Small intestine (tissue), 7 donors: ENCODE data around the gene SFXN5. TPM values are rescaled to one million over a fixed set of nuclear protein-coding genes. Genes with fewer than 3 reads are reported as not detected.

ENCODE experiments used
- DNase-seq, 2 donors: peaks; one replicate each; pipeline versions ENCODE4 v3.0.0 to v3.0.0-alpha.2; 2013
- FAIRE-seq: peaks from 2 replicates; lab custom pipeline; 2012; peaks lifted over from hg19 to GRCh38; lab: Jason Lieb, UNC
- H3K27ac ChIP-seq, 3 donors: one replicate each; pipeline ENCODE4 v1.5.1; 2013; ENCODE audit warnings: low read length in 2 of 3, mild to moderate bottlenecking in 2 of 3, control low read depth in 1 of 3, inconsistent platforms in 1 of 3, low read depth in 1 of 3, moderate library complexity in 1 of 3
- H3K27me3 ChIP-seq, 3 donors: one replicate each; pipeline ENCODE4 v1.6.1; 2013; ENCODE audit warnings: low read length in 3 of 3, inconsistent platforms in 1 of 3; ENCODE audit not compliant: control insufficient read depth in 3 of 3, insufficient read depth in 3 of 3
- H3K36me3 ChIP-seq, 3 donors: one replicate each; pipeline ENCODE4 v1.6.1; 2013; ENCODE audit warnings: low read length in 3 of 3, inconsistent platforms in 1 of 3, low read depth in 1 of 3, mild to moderate bottlenecking in 1 of 3, moderate library complexity in 1 of 3; ENCODE audit not compliant: control insufficient read depth in 3 of 3, insufficient read depth in 2 of 3
- H3K4me1 ChIP-seq, 3 donors: one replicate each; pipeline ENCODE4 v1.6.1; 2013; ENCODE audit warnings: low read length in 2 of 3, inconsistent platforms in 1 of 3, low read depth in 1 of 3, mild to moderate bottlenecking in 1 of 3, moderate library complexity in 1 of 3; ENCODE audit not compliant: control insufficient read depth in 3 of 3, insufficient read depth in 2 of 3
- H3K4me3 ChIP-seq, 3 donors: one replicate each; pipeline ENCODE4 v1.5.1; 2013; ENCODE audit warnings: low read length in 3 of 3, control low read depth in 1 of 3, inconsistent platforms in 1 of 3, low read depth in 1 of 3, mild to moderate bottlenecking in 1 of 3, moderate library complexity in 1 of 3
- H3K9me3 ChIP-seq, 2 donors: one replicate each; pipeline ENCODE4 v1.6.1; 2013; ENCODE audit warnings: low read depth in 1 of 2, low read length in 1 of 2; ENCODE audit not compliant: control insufficient read depth in 2 of 2, insufficient read depth in 1 of 2
- WGBS, 3 donors: extraction: QIAGEN DNeasy Blood & Tissue Kit; methylation state at CpG; one replicate each; pipeline ENCODE4 v1.1.7; 2013; 5-methylcytosine and 5-hydroxymethylcytosine counted together
- polyA plus RNA-seq, 4 donors: library from polyadenylated mRNA; stranded (reverse) in 3 of 4; unstranded in 1 of 4; fragments of 200-250 nt in 3 of 4; fragments of 120-200 nt in 1 of 4; gene quantifications; one replicate each; pipeline versions ENCODE4 v1.2.1 to v1.2.3, GENCODE V29; 2013
- donor health status: healthy with polysubstance abuse.
- donor health status: control.
- donor health status: control.
- donor health status: Bipolar disorder and iron deficiency.
- donor health status: healthy.

Gene SFXN5
- polyA plus RNA-seq, 4 donors: 5.4 to 28.5 (median 9.8) TPM

DNA sequence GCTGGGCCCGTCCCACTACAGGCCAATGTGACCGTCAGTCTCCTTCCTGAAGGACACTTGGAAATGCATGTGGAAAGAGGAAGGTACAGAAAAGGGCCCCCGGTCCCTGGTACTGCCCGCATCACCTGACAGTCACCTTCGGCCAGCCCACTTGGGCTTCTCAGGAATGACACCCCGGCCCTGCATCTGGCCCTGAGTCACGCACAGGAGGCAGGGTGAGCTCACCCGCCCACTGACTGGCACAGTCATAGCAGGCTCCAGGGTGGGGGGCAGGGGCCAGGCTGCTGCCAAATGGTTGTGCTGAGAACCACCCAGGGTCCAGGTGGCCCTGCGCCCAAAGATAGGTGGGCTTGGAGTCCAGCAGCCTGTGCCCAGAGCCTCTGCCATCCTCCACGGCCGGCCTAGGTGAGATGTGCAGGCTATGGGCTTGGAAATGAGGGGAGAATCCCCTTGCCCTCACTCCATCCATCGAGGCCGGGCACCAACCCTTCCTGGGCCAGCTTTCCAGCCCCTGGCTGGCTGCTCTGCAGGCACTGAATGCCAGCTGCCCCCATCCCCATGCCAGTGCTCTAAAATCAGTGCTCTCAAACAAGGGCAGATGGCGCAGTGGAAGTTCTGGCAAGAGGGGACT, 140.1 kb downstream of the SFXN5 start:
- H3K4me1 ChIP-seq: peaks cover 0 to 35% (median 0%) of the 10 kb centered on the region in 3 donors
- H3K9me3 ChIP-seq: no peaks in the 10 kb centered on the region
- no peaks in the 10 kb centered on the region for H3K36me3 ChIP-seq
- peaks cover 5 to 40% (median 21%) of the 10 kb centered on the region in 3 donors for H3K27me3 ChIP-seq
- H3K27ac ChIP-seq: no peak overlapping the region
- FAIRE-seq (no peak), DNase-seq (no peak)
- H3K4me3 ChIP-seq: no peak overlapping the region
- 84 to 91% (median 89%) methylated on average over 14 of the region's 14 CpGs for WGBS, 3 donors

DNA sequence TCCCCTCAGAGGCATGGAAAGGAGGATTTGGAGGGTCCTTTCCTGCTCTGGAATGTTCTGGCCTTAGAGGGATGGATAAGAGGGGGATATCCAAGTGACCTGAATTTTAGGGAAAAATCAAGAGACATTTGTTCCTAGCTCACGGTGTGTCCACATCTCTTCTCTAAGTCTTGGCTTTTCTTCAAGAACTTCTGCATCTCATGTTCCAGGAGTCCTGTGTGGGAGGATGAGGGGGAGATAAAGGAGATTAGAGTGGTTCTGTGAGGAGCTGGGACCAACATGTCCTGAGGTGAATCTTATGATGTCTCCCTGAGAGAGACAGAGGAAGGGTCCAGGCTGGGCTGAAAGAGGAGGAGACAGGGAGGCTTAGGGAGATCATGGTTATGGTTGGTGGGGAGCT, 142.5 kb downstream of the SFXN5 start:
- WGBS, 3 donors: 91 to 96% (median 96%) methylated on average over 1 of the region's 1 CpG
- Histone ChIP-seq H3K27ac (no peak overlapping the region), H3K36me3 (no peaks in the 10 kb centered on the region), H3K9me3 (no peaks in the 10 kb centered on the region), H3K4me1 (peaks cover 0 to 39% (median 1%) of the 10 kb centered on the region in 3 donors), H3K27me3 (peaks cover 13 to 63% (median 38%) of the 10 kb centered on the region in 3 donors), H3K4me3 (no peak overlapping the region)
- DNase-seq: no peak
- FAIRE-seq: no peak

DNA sequence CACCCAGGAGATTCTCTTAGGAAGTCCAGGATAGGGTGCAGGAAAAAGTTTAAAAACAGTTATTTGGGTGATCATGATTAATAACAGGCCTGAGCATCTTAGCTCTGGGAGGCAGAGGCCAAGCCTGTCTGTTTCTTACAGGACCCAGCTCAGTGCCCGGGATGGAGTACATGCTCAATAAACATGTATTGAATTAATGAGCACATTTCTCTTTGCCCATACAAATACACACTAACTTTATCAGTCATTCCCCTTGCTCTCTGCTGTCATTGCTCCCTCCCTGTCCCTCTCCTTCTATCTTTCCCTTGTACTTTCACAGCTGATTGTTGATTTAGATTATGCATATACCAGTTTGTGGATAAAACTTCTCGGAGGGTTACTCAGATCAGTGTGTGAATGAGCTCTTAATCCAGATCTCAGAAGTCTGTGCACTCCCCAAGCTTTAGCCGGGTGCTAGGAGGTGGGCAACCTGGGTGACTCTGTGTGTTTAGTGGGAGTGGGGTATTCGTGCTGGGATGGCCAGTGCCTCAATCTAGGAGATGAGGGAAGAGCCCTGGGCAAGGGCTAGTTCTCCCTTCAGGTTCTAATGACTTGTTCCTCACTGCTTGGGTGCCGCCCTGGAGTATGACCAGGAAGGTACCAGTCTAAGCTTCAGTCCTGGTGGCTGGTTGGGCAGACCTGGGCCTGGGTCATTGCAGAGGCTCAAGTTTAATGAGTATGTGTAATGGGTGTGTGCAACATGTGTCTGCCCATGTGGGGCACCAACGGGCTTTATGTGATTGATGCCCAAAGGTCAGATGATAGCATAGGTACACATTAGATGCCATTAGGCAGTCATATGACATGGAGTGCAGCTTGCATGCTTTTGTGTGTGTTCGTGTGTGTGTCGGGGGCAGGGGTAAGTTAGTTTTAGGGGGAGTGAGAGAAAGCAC, 143.6 kb downstream of the SFXN5 start:
- Histone ChIP-seq H3K36me3 (no peaks in the 10 kb centered on the region), H3K27me3 (peaks cover 16 to 74% (median 49%) of the 10 kb centered on the region in 3 donors), H3K27ac (no peak overlapping the region), H3K4me1 (peaks cover 0 to 32% (median 2%) of the 10 kb centered on the region in 3 donors), H3K9me3 (no peaks in the 10 kb centered on the region), H3K4me3 (no peak overlapping the region)
- 47 to 68% (median 48%) methylated on average over 8 of the region's 8 CpGs for WGBS, 3 donors
- DNase-seq: peak; percentile 39 to 51
- no peak for FAIRE-seq

DNA sequence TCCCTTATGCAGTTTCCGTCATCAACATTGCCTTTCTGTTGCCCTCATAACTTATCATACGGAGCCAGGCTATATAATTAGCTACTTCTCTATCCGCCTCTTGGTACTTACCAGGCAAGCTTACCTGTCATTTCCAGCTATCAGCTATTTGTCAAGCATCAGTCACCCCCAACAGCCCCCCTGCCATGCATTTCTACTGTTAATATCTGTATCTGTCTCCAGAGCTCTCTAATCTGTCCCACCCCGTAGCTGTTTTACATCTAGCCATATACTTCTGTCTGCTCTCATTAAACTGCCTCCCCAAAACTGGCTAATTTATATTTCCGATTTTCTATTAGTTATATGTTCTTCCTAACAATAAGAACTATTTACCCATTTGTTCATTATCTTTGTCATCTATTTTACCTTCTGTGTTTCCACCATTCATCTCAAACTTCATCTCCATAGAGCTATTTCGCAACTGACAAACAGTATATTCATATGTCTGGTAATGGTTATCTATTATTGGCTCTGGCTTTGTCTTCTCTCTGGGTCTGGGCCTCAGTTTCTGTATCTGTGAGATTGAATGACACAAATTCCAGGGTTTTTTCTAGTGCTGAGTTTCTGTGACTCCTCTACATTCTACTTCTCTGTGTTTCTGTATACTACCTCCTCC, 144.6 kb downstream of the SFXN5 start:
- Histone ChIP-seq H3K4me1 (peaks cover 0 to 23% (median 2%) of the 10 kb centered on the region in 3 donors), H3K36me3 (no peaks in the 10 kb centered on the region), H3K4me3 (no peak overlapping the region), H3K27ac (no peak overlapping the region), H3K9me3 (no peaks in the 10 kb centered on the region), H3K27me3 (peaks cover 16 to 81% (median 56%) of the 10 kb centered on the region in 3 donors)
- DNase-seq (no peak), FAIRE-seq (no peak)
- WGBS, 3 donors: 41 to 47% (median 43%) methylated on average over 6 of the region's 6 CpGs

DNA sequence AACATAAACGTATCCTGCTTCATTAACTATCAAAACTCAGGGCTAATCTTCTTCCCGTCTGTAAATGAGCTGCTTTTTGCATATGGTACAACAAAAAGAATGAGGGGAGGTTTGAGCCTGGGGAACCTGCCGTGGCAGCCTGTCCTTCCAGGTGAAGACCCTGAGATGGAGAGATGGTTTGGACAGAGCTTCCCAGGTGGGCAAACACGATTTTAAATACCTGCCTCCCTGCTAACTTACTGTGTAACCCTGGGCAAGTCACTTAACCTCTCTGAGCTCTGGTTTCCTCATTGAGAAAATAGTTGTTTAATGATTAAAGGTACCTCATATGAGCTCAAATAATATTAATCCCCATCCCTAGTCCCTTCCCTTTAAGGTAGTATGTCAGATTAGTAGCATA, 145.1 kb downstream of the SFXN5 start:
- FAIRE-seq (no peak), DNase-seq (no peak)
- peaks cover 0 to 19% (median 2%) of the 10 kb centered on the region in 3 donors for H3K4me1 ChIP-seq
- H3K9me3 ChIP-seq: no peaks in the 10 kb centered on the region
- WGBS, 3 donors: 9 to 15% (median 10%) methylated on average over 4 of the region's 4 CpGs
- peaks cover 16 to 86% (median 60%) of the 10 kb centered on the region in 3 donors for H3K27me3 ChIP-seq
- no peak overlapping the region for H3K27ac ChIP-seq
- H3K4me3 ChIP-seq: no peak overlapping the region
- no peaks in the 10 kb centered on the region for H3K36me3 ChIP-seq

DNA sequence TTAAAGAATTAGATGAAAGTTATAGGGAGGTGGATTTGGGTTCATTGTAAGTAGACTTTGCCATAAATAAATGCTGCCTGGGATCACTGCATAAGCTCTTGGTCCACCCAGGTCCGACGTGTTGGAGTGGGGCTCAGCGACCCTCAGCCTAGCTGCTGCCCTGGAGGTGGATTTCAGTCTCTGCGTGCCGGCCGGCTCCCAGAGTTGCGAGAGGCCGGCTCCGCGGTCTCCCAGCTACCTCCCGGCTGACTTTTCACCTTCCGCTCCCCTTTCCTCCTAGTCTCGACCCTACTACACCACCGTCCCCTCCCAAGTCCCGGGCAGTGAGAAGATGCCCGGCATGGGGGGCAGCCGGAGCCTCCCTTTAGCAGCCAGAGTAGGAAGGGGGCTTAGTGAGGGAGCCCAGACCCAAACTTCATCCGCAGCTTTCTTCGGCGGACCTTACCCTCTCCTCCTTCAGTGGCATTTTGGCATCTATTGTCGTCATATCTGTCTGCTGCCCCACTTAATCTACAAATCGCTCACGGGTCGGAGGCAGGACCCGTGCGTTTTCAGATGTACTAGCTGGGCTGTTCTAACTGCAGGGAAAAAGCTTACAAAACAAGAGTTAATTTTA, 146.1 kb downstream of the SFXN5 start:
- no peak for DNase-seq
- Histone ChIP-seq H3K27ac (no peak overlapping the region), H3K27me3 (peaks cover 17 to 95% (median 68%) of the 10 kb centered on the region in 3 donors), H3K36me3 (no peaks in the 10 kb centered on the region), H3K9me3 (no peaks in the 10 kb centered on the region), H3K4me1 (peaks cover 2 to 23% (median 3%) of the 10 kb centered on the region in 3 donors), H3K4me3 (no peak overlapping the region)
- FAIRE-seq: no peak
- WGBS, 3 donors: 2 to 7% (median 5%) methylated on average over 25 to 26 of the region's 26 CpGs

DNA sequence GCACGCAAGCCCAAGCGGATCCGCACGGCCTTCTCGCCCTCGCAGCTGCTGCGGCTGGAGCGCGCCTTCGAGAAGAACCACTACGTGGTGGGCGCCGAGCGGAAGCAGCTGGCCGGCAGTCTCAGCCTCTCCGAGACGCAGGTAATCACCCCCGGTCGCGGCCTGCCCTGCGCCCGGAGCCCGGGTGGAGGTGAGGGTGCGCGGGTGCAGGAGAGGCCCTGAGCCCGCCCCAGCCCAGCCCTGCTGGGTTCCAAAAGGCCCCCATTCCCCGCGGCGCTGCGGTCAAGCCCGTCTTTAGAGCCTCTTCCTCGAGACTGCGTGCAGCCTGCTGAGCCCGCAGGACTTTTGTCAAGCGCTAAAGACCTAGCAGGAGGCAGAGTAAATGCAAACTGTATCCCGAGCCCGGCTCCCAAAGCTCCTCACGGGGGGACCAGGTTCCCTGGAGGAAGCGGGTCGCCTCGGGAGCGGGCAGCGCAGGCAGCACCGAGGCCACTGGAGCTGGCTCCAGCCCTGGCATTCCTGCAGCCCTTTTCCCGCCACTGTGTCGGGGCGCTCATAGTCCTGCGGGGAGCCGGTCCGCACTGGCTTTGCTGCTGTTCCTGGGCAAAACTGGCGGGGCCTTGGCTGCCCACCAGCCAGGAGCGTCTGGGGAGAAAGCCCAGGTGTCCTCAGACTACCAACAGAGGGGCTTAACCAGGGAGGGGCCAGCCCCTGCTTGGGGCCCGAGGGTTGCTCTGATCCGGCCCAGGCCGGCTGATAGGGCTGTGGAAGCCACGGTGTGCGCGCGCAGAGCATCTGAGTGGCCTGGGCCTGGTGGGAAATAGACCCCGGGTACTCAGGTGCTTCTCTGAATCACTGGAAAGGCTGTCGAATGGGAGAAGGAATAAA, 146.9 kb downstream of the SFXN5 start:
- DNase-seq (peak in 1 of 2 donors; percentile 44), FAIRE-seq (no peak)
- Histone ChIP-seq H3K4me3 (no peak overlapping the region), H3K27me3 (peaks cover 22 to 97% (median 74%) of the 10 kb centered on the region in 3 donors), H3K36me3 (no peaks in the 10 kb centered on the region), H3K27ac (no peak overlapping the region), H3K4me1 (peaks cover 2 to 29% (median 3%) of the 10 kb centered on the region in 3 donors), H3K9me3 (no peaks in the 10 kb centered on the region)
- 3 to 5% (median 3%) methylated on average over 43 to 61 of the region's 61 CpGs for WGBS, 3 donors
